ENCODE data around the gene RNF186.
"Not testable (repeated sequence)": the region's sequence is repeated elsewhere in the genome, so short reads cannot be mapped to it uniquely, and the experiment has no call there.

The RNF186 gene

DNA sequence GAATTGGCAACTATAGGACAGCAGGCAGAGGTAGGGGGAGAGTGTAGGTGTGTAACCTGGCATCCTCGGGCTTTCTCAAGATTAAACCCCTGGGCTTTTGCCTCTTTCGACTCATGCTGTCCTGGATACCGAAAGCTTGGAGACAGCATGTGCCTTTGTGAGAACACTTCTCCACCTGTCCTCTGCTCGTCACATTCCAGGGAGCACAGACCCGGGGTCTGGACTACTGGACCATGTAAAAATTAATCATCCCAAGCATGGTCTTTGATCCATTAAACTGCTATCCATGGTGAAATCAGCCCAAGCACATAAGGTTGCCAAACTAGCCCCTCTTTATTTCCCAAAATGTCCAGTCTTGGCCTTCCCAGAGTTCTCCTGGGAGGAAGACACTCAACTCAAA lies 9.0 kb upstream of the RNF186 start:
- no peak for DNase-seq

GRCh38 chr1:19819701-19820100 lies 4.6 kb upstream of the RNF186 start:
- no peak for DNase-seq

GRCh38 chr1:19818324-19818723 lies 3.2 kb upstream of the RNF186 start:
- DNase-seq, result no peak

GRCh38 chr1:19817160-19817559 lies 2.1 kb upstream of the RNF186 start:
- DNase-seq, result no peak

- not testable (repeated sequence) for DNase-seq
Observed at GRCh38 chr1:19816737-19817086, 1.6 kb upstream of the RNF186 start.

GRCh38 chr1:19815801-19816736 lies 986 bp upstream of the RNF186 start:
- peak in 1 of 2 experiments; percentile 42 for DNase-seq

DNA sequence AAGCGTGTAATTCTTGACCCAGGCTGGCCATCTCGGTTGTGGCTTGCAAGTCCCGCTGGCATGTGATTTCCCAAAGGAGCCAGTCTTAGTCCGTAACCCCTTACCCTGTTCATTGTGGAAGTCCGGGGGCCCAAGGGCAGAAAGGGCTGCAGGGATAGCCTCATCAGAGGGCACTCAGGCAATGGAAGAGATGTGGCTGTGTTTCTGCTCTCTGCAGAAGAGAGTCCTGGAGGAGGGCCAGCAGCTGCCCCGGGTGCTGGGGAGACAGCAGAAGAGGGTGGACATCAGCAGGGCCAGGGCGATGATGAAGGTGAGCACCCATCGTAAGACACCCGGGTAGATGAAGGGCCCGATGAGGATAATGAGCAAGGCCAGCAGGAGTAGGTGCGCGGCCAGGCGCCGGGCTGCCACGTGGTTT lies 830 bp downstream of the RNF186 start:
- DNase-seq, result no peak

- no peak for DNase-seq
Observed at GRCh38 chr1:19813643-19813960, 1.5 kb downstream of the RNF186 start.

DNA sequence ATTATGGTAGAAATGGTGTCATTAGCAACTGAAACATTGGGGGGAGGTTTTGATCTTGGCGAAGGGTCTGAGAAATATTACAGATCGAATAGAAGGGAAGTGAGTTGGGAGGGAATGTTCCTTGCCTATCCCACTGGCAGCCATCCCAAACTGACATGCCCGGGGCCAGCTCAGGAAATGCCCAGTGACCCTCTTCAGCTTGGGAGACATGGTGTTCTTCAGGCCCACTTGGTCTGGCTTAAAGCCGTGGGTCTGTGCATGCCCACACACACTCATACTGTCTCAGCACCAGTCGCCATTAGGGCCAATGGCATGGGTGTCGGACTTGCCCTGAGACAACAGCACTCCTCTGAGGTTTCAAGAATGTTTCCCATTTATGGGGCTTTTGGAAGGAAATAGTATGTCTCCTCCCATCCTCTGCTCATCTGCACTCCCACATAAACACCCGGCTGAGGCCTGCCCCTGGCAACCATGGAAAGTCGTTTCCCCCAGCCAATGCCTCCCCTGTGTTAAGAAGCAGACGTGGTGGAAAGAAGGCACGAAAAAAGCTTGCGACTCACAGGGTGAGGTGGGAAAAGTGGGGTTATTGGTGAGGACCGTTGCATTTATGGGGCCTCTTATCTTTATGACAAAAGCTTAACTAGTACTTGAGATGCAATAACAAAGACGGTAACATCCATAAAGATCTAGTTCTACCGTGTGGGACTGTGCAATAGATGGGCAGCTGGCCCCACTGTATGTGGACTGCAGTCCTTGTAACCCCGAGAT lies 2.0 kb downstream of the RNF186 start:
- no peak for DNase-seq

DNA sequence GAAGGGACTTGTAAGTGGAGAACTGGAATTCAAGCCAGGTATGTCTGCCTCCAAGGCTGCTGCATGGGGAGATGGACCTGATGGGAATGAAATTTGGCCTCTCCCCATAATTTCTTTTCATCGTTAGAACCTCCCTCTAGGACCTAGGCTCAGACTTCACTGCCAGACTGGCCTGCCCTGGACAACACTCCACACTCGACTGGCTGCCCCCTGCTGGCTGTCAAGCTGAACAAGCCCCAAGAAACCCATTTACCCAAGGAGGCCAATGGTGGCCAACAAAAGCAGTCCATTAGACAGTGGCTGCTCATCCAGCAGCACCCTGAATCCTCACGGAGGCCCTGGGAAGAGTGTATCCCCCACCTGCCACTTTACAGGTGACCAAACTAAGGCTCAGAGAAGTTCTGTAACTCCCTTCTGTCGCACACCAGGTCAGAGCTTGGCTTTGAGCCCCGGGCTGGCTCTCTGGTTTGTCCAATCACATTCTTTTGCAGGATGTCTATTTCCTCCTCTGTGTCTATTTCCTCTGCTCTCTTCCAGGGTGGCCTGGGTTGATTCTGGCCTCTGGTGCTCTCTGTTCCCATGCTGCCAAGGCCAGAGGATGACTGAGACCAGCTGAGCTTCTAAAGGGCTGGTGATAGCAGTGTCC lies 3.8 kb downstream of the RNF186 start:
- no peak for DNase-seq

GRCh38 chr1:19809044-19809750 lies 5.9 kb downstream of the RNF186 start:
- DNase-seq, result no peak

DNA sequence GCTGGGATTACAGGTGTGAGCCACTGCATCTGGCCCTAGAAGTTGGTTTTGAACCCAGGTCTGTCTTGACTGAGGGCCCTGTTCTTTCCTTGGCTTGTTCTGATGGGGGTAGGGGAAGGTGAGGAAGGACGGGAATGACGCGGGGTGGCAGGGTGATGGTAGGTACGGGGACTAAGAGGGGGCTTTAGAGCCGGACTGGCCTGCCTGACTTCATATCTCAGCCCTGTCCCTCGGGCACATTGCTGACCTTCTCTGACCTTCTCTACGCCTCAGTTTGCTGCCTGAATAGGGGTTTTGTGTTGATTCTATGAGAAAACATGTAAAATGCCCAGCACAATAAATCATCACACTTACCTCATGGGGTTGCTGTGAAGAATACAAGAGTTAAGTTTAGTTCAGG lies 6.7 kb downstream of the RNF186 start:
- DNase-seq, result no peak

- no peak for DNase-seq
Observed at GRCh38 chr1:19804831-19805251, 10.2 kb downstream of the RNF186 start.

- no peak for DNase-seq
Observed at GRCh38 chr1:19802269-19802668, 12.8 kb downstream of the RNF186 start.

GRCh38 chr1:19800076-19800804 lies 14.8 kb downstream of the RNF186 start:
- DNase-seq, result no peak

DNA sequence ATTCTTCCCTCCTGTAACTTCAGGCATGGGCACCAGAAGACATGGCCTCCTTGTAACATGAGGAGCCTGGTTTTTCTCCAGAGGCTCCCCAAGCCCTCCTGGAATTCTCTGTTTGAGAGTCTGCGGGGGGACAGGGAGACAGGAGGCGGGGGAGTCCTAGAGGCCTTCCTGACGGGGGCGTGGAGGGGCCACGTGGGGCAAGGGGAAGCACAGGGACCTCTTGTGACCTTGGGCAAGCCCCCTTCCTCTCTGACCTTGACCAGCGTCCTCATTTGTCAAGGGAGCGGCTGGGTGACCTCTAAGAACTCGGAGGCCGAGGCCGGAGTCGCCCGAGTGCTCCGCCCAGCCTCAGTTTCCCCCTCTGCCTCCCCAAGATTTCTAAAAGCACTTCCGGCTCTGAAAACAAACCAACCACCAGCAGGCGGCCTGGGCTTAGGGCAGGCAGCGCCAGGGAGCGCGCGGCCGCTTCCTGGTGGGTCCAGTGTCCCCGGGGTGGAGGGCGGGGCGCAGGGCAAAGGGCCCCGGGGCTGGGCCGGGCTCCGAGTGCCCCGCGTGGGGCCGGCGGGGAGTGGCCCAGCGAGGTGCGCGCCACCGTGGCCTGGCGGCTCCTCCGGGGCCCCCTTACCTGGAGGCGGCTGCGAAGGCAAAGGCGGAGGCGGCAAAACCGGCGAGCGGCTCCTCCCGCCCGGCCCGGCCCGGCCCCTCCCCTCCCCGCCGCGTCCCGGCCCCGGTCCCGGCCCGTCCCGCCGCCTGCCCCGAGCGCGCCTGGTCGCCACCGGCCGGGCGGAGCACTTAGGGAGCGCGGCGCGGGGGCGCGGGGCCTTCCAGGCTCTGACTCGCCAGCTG lies 15.6 kb downstream of the RNF186 start, which contains the start of gene TMCO4:
TSS of gene TMCO4 (minus strand) at position 687 of the 846 bp plus-strand sequence. CDS start 19,158 bp downstream, outside the sequence.
- DNase-seq, result no peak

GRCh38 chr1:19798486-19799229 lies 16.4 kb downstream of the RNF186 start:
- DNase-seq, result no peak

DNA sequence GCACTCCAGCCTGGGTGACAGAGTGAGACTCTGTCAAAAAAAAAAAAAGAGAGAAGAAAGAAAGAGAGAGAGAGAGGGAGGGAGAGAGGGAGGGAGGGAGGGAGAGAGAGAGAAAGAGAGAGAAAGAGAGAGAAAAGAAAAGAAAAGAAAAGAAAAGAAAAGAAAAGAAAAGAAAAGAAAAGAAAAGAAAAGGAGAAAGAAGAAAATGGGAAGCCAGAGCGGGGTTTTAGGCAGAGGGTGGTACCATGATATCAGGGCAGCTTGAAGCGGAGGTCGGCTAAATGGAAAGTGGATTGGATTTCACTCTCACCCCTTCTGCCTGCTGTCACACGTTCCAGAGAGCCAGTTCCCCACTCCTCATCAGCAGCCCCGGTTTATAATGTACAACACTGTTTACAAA lies 17.3 kb downstream of the RNF186 start:
- peak in 1 of 2 experiments; percentile 34 for DNase-seq

DNA sequence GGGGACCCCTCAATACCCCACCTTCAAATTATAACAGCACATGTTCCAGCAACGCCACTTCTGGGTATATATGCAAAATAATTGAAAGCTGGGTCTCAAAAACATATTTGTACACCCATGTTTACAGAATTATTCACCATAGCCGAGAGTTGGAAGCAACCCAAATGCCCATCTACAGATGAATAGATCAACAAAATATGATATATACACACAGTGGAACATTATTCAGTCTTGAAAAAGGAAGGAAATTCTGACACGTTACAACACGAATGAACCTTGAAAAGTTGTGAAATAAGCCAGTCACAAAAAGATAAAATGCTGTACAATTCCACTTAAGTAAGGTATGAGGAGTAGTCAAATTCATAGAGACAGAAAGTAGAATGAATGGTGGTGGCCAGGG lies 20.5 kb downstream of the RNF186 start:
- no peak for DNase-seq

- DNase-seq, result no peak
Observed at GRCh38 chr1:19793360-19794046, 21.6 kb downstream of the RNF186 start.
